Endothelial cell of umbilical vein (primary cell): ENCODE data around the gene BCAS3. TPM values are rescaled to one million over a fixed set of nuclear protein-coding genes. Genes with fewer than 3 reads are reported as not detected.

Experiments
- BruUV-seq: library from RNA; stranded (reverse); fragments of 400-500 nt; replicated peaks from 2 replicates; lab custom pipeline; 2021; lab: Mats Ljungman, UMichigan
- CTCF ChIA-PET: fragments of 300-600, 350-600 bp; sonication (Branson Sonifier 250); formaldehyde crosslinking; loops from one replicate; lab custom pipeline; 2021; ENCODE audit warnings: antibody characterized with exemption, inconsistent platforms; lab: Charles Lee
- POLR2A ChIA-PET: fragments of 300-600, 350-600 bp; sonication (Branson Sonifier 250); formaldehyde crosslinking; loops from one replicate; lab custom pipeline; 2021; ENCODE audit warnings: antibody characterized with exemption, inconsistent platforms; lab: Charles Lee
- DNase-seq: peaks from one replicate; pipeline ENCODE4 v3.0.0-alpha.2; 2011; ENCODE audit warnings: low read depth, low spot score
- FAIRE-seq: peaks from 2 replicates; lab custom pipeline; 2011; peaks lifted over from hg19 to GRCh38; lab: Jason Lieb, UNC
- H2AFZ ChIP-seq: 2 replicates; pipeline ENCODE4 v1.6.0; 2012; ENCODE audit warnings: low read depth, low read length, control low read depth, inconsistent platforms
- H3K27ac ChIP-seq: 2 replicates; pipeline ENCODE4 v1.5.1; 2011; ENCODE audit warnings: low read depth, mild to moderate bottlenecking, control low read depth, low read length, moderate library complexity; ENCODE audit not compliant: insufficient read depth
- H3K27me3 ChIP-seq, 2 experiments: 2 replicates each; pipeline versions ENCODE4 v1.6.0 to v1.6.1; 2011; ENCODE audit warnings: low read length in 2 of 2, mixed read lengths in 1 of 2; ENCODE audit not compliant: control insufficient read depth in 2 of 2, insufficient read depth in 2 of 2
- H3K36me3 ChIP-seq, 2 experiments: 2 replicates in 1 of 2; 3 replicates in 1 of 2; pipeline ENCODE4 v1.5.1; 2011; ENCODE audit warnings: low read length in 2 of 2, mild to moderate bottlenecking in 1 of 2, moderate library complexity in 1 of 2; ENCODE audit not compliant: control insufficient read depth in 2 of 2, insufficient read depth in 2 of 2; ENCODE audit errors: extremely low read depth in 1 of 2
- H3K4me1 ChIP-seq: 3 replicates; pipeline ENCODE4 v1.5.1; 2011; ENCODE audit warnings: mild to moderate bottlenecking, low read length; ENCODE audit not compliant: control insufficient read depth, insufficient read depth; ENCODE audit errors: extremely low read depth
- H3K4me2 ChIP-seq: 2 replicates; pipeline ENCODE4 v1.6.1; 2011; ENCODE audit warnings: low read length, control low read depth, mixed read lengths; ENCODE audit not compliant: insufficient read depth
- H3K4me3 ChIP-seq, 3 experiments: fragments of 200-600 bp in 1 of 3; sonication (generic), shearing (Covaris generic) in 1 of 3; replicated peaks in 1 of 3; 2 replicates each; pipeline ENCODE4 v1.5.1; 2011 to 2016; ENCODE audit warnings: control low read depth in 3 of 3, low read length in 3 of 3, mild to moderate bottlenecking in 2 of 3, inconsistent platforms in 1 of 3, low read depth in 1 of 3, moderate library complexity in 1 of 3; ENCODE audit not compliant: insufficient read depth in 1 of 3
- H3K79me2 ChIP-seq: 2 replicates; pipeline ENCODE4 v1.6.0; 2012; ENCODE audit warnings: low read length, inconsistent platforms; ENCODE audit not compliant: control insufficient read depth, insufficient read depth
- H3K9ac ChIP-seq: replicated peaks from 2 replicates; pipeline ENCODE3; 2011; ENCODE audit warnings: low read length, control low read depth; ENCODE audit not compliant: insufficient read depth; ENCODE audit errors: extremely low read depth
- H3K9me1 ChIP-seq: replicated peaks from 3 replicates; pipeline ENCODE4 v1.6.0; 2011; ENCODE audit warnings: mild to moderate bottlenecking, low read length; ENCODE audit not compliant: control insufficient read depth, insufficient read depth; ENCODE audit errors: extremely low read depth
- H3K9me3 ChIP-seq: replicated peaks from 2 replicates; pipeline ENCODE4 v1.5.1; 2012; ENCODE audit warnings: low read length, inconsistent platforms; ENCODE audit not compliant: control insufficient read depth, insufficient read depth
- H4K20me1 ChIP-seq: replicated peaks from 2 replicates; pipeline ENCODE3; 2011; ENCODE audit warnings: mild to moderate bottlenecking, low read length; ENCODE audit not compliant: control insufficient read depth, insufficient read depth; ENCODE audit errors: extremely low read depth
- EZH2 ChIP-seq: IDR thresholded peaks from 2 replicates; pipeline ENCODE4 v1.6.1; 2012; ENCODE audit warnings: borderline replicate concordance, low read depth, mild to moderate bottlenecking, moderate library complexity, low read length, inconsistent platforms; ENCODE audit not compliant: severe bottlenecking
- FOS ChIP-seq: IDR thresholded peaks from 2 replicates; pipeline ENCODE4 v1.6.1; 2011; ENCODE audit warnings: mild to moderate bottlenecking, low read length, moderate library complexity, borderline replicate concordance; ENCODE audit not compliant: insufficient read depth
- GATA2 ChIP-seq: IDR thresholded peaks from 2 replicates; pipeline ENCODE4 v1.7.0; 2011; ENCODE audit warnings: low read depth, mild to moderate bottlenecking, moderate library complexity, mixed read lengths, low read length; ENCODE audit not compliant: insufficient read length, insufficient read depth
- JUN ChIP-seq: IDR thresholded peaks from 2 replicates; pipeline ENCODE4 v1.6.1; 2011; ENCODE audit warnings: borderline replicate concordance, low read depth; ENCODE audit not compliant: insufficient read length, insufficient read depth
- MYC ChIP-seq: IDR thresholded peaks from one replicate; pipeline ENCODE4 v1.6.1; 2011; ENCODE audit warnings: mild to moderate bottlenecking, low read depth, low read length
- POLR2A ChIP-seq: IDR thresholded peaks from 2 replicates; pipeline ENCODE4 v1.6.1; 2012; ENCODE audit warnings: low read depth, mild to moderate bottlenecking, control low read depth, low read length
- POLR2AphosphoS5 ChIP-seq: IDR thresholded peaks from 2 replicates; pipeline ENCODE4 v1.6.1; 2012; ENCODE audit warnings: low read depth, mild to moderate bottlenecking, control low read depth, low read length, moderate library complexity; ENCODE audit not compliant: insufficient read depth
- dilution Hi-C: fragments of 300-500 bp; cut with MboI; formaldehyde crosslinking; loops from one replicate; pipeline ENCODE4 v1.15.0; 2019; ENCODE audit warnings: low sequenced_read_pairs; ENCODE audit not compliant: extremely low pct_ligation_motif_present
- intact Hi-C: fragments of 100-400 bp; cut with micrococcal nuclease; formaldehyde crosslinking; loops from one replicate; pipeline ENCODE4 v1.10.0; 2022
- polyA plus RNA-seq, 4 experiments: library from polyadenylated mRNA; depleted of rRNA in 3 of 4; stranded (reverse) in 3 of 4; unstranded in 1 of 4; fragments of >200 nt; gene quantifications; 2 replicates each; pipeline versions ENCODE4 v1.2.1 to v1.2.3, GENCODE V29; 2011 to 2012; ENCODE audit warnings: missing spikeins in 1 of 4
- total RNA-seq: library from RNA; stranded (reverse); gene quantifications from 2 replicates; pipeline ENCODE4 v1.2.3, GENCODE V29; 2021
- TF ChIP-seq, protein P1 (sequence below): IDR thresholded peaks from 2 replicates; pipeline ENCODE4 v1.6.1; 2011; ENCODE audit not compliant: insufficient read depth, insufficient read length
- TF ChIP-seq, protein P2 (sequence below), 2 donors: IDR thresholded peaks; 1 replicate in 1 of 2; 2 replicates in 1 of 2; pipeline ENCODE4 v1.5.1; 2011; ENCODE audit warnings: low read length in 2 of 2, mild to moderate bottlenecking in 2 of 2, moderate library complexity in 2 of 2, control low read depth in 1 of 2, inconsistent platforms in 1 of 2, low read depth in 1 of 2; ENCODE audit not compliant: insufficient read depth in 1 of 2; ENCODE audit errors: extremely low read depth in 1 of 2

BCAS3 gene
- total and polyA plus RNA-seq, 2 donors (not counting 3 experiments of a cell fraction or from before 2014, with no cell fraction given): 8.2 to 16.0 TPM

DNA sequence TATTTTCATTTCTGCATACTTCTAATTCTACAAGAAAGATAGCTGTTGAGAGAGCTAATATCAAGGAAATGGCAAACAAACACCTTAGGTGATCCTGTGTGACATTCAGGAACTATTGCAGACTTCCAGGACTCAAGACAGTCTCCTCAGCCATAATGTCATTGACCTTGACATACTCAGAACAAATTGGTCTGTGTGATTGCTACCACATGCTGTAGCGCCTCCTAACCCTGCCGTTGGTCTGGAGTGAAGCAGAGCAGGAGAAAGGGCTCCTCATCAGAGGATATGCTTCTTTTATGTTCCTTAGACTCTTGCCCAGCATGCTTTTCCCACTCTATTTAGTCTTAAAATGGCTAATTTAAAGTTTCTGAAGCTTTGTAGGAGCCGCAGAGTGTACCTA lies 527.8 kb downstream of the BCAS3 start:
- Histone ChIP-seq H3K79me2 (no peaks in the 10 kb centered on the region), H3K9ac (no peak overlapping the region), H3K4me3 (no peak overlapping the region), H3K4me2 (no peak overlapping the region), H3K27ac (no peak overlapping the region), H2AFZ (no peak overlapping the region), H4K20me1 (no peaks in the 10 kb centered on the region), H3K9me1 (no peaks in the 10 kb centered on the region), H3K9me3 (no peaks in the 10 kb centered on the region), H3K36me3 (no peaks in the 10 kb centered on the region), H3K27me3 (peaks cover 1 to 4% of the 10 kb centered on the region in 2 experiments), H3K4me1 (no peaks in the 10 kb centered on the region)
- TF ChIP-seq FOS (no peak), MYC (no peak), JUN (no peak), EZH2 (no peak), POLR2AphosphoS5 (no peak), GATA2 (no peak), POLR2A (no peak)
- TF ChIP-seq, protein P1, sequence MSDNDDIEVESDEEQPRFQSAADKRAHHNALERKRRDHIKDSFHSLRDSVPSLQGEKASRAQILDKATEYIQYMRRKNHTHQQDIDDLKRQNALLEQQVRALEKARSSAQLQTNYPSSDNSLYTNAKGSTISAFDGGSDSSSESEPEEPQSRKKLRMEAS: no peak
- TF ChIP-seq, protein P2, sequence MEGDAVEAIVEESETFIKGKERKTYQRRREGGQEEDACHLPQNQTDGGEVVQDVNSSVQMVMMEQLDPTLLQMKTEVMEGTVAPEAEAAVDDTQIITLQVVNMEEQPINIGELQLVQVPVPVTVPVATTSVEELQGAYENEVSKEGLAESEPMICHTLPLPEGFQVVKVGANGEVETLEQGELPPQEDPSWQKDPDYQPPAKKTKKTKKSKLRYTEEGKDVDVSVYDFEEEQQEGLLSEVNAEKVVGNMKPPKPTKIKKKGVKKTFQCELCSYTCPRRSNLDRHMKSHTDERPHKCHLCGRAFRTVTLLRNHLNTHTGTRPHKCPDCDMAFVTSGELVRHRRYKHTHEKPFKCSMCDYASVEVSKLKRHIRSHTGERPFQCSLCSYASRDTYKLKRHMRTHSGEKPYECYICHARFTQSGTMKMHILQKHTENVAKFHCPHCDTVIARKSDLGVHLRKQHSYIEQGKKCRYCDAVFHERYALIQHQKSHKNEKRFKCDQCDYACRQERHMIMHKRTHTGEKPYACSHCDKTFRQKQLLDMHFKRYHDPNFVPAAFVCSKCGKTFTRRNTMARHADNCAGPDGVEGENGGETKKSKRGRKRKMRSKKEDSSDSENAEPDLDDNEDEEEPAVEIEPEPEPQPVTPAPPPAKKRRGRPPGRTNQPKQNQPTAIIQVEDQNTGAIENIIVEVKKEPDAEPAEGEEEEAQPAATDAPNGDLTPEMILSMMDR (IDR thresholded peaks at IDR 0.05; ENCODE audit: extremely low read depth in 1 of 2, insufficient read depth in 1 of 2, low read depth in 1 of 2, low read length in 2 of 2): no peak
- POLR2A ChIA-PET: no interaction called here
- dilution Hi-C loops: no loop called here
- DNase-seq (no peak), FAIRE-seq (no peak)
- intact Hi-C loops: no loop called here
- CTCF ChIA-PET: no interaction called here
- BruUV-seq: no TSS peak
